Measurements from ENCODE around the gene GPR158.
"Not testable (repeated sequence)": the region's sequence is repeated elsewhere in the genome, so short reads cannot be mapped to it uniquely, and the experiment has no call there.

GPR158 gene

DNA sequence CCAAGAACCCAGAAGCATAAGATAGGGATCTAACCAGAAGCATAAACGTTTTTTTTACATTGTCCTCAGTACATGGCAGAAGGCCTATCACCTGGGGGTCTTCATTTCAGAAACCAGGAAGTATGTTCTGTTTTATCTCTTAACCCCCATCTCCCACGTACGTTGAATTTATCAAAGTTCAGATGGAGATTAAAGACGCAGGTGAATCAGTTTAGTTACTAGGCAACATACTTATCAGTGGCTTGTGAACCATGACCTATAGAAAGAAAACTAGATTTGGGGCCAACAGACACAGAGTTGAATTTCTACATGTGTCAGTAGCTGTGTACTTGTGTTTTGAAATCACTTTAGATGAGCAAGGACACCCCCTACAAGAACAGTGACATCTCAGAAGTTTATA lies 122.7 kb downstream of the GPR158 start:
- TF ChIP-seq, protein P1, sequence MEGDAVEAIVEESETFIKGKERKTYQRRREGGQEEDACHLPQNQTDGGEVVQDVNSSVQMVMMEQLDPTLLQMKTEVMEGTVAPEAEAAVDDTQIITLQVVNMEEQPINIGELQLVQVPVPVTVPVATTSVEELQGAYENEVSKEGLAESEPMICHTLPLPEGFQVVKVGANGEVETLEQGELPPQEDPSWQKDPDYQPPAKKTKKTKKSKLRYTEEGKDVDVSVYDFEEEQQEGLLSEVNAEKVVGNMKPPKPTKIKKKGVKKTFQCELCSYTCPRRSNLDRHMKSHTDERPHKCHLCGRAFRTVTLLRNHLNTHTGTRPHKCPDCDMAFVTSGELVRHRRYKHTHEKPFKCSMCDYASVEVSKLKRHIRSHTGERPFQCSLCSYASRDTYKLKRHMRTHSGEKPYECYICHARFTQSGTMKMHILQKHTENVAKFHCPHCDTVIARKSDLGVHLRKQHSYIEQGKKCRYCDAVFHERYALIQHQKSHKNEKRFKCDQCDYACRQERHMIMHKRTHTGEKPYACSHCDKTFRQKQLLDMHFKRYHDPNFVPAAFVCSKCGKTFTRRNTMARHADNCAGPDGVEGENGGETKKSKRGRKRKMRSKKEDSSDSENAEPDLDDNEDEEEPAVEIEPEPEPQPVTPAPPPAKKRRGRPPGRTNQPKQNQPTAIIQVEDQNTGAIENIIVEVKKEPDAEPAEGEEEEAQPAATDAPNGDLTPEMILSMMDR (IDR thresholded peaks at IDR 0.05; ENCODE audit: low read depth, low read length), result no peak
- no peaks in the 10 kb centered on the region for H3K9me3 ChIP-seq
- no peaks in the 10 kb centered on the region for H3K36me3 ChIP-seq
- DNase-seq, result no peak
- H3K27me3 ChIP-seq, result no peaks in the 10 kb centered on the region
- H3K4me1 ChIP-seq, result no peaks in the 10 kb centered on the region; the same call in 1 of the 2 replicates
- no peak overlapping the region for H3K4me3 ChIP-seq (ENCODE audit: low read depth, low read length)

DNA sequence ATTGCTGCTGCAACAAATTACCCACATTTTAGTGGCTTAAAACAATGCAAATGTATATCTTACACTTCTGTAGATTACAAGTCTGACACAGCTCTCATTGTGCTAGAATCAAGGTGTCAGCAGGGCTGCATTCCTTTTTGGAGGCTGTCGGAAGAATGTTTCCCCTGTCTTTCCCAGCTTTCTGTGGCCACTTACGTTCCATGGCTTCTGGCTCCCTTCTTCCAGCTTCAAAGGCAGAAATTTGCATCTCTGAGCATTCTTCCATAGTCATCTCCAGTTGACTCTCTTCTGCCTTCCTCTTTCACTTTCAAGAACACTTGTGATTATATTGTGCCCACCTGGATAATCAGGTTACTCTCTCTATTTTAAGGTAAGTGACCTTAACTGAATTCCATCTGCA lies 125.3 kb downstream of the GPR158 start:
- TF ChIP-seq, protein P1 (IDR thresholded peaks at IDR 0.05; ENCODE audit: low read depth, low read length), result no peak
- no peaks in the 10 kb centered on the region for H3K36me3 ChIP-seq
- no peaks in the 10 kb centered on the region for H3K9me3 ChIP-seq
- H3K4me3 ChIP-seq (ENCODE audit: low read depth, low read length), result no peak overlapping the region
- no peak for DNase-seq
- no peaks in the 10 kb centered on the region; the same call in 1 of the 2 replicates for H3K4me1 ChIP-seq
- no peaks in the 10 kb centered on the region for H3K27me3 ChIP-seq

DNA sequence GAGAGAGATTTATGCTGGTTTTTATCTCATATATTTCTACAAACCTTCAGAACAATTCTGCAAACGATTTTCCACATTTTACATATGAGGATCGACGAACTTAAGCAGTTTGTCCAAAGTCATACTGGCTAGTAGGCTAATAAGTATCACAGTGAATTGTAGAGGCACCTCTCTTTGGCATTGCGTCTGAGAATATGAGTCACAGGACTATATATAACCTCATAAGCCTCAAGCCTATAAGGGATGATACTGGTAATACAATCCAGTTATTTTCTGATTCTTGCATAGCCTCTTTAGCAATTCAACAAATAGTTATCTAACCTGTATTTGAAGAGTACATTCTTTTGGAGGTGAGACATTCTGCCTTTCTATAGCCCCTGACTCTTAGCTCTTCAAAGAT lies 129.8 kb downstream of the GPR158 start:
- Histone ChIP-seq H3K36me3 (no peaks in the 10 kb centered on the region), H3K4me3 (ENCODE audit: low read depth, low read length) (no peak overlapping the region), H3K9me3 (no peaks in the 10 kb centered on the region), H3K4me1 (no peaks in the 10 kb centered on the region), H3K27me3 (no peaks in the 10 kb centered on the region)
- DNase-seq, result no peak
- TF ChIP-seq, protein P1 (IDR thresholded peaks at IDR 0.05; ENCODE audit: low read depth, low read length), result no peak

DNA sequence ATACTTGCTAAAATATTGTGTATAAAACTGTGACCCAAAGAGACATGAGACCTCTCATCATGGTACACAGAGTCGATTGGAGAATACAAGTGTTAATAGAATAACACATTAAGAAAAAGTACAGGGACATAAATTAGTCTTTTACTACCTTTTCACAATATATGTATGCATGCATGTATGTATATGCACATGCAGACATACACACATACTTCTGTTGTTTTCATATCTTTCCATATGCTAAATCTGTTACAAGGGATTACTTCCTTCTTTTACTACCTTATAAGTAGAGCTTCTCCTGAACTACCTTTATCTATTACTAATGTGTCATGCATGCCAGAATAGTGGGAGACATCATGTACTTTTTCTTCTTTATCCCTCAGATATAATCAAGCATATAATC lies 131.6 kb downstream of the GPR158 start:
- Histone ChIP-seq H3K4me1 (no peaks in the 10 kb centered on the region), H3K9me3 (no peaks in the 10 kb centered on the region), H3K36me3 (no peaks in the 10 kb centered on the region), H3K4me3 (ENCODE audit: low read depth, low read length) (no peak overlapping the region), H3K27me3 (no peaks in the 10 kb centered on the region)
- no peak for DNase-seq
- TF ChIP-seq, protein P1 (IDR thresholded peaks at IDR 0.05; ENCODE audit: low read depth, low read length), result no peak

DNA sequence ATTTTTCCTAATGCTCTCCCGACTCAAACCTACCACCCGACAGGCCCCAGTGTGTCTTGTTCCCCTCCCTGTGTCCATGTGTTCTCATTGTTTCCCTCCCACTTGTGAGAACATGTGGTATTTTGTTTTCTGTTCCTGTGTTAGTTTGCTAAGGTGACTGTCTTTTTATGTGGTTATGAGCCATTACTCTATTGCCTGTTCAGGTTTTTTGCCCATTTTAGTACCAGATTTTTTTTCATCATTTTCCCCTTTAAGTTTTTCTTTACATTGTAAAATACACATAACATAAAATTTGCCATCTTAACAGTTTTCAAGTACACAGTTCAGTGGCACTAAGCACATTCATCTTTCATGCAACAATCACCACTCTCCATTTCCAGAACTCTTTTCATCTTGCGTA lies 133.5 kb downstream of the GPR158 start:
- H3K36me3 ChIP-seq, result no peaks in the 10 kb centered on the region
- H3K9me3 ChIP-seq, result no peaks in the 10 kb centered on the region
- no peaks in the 10 kb centered on the region for H3K4me1 ChIP-seq
- TF ChIP-seq, protein P1 (IDR thresholded peaks at IDR 0.05; ENCODE audit: low read depth, low read length), result no peak
- H3K27me3 ChIP-seq, result no peaks in the 10 kb centered on the region
- DNase-seq, result no peak
- no peak overlapping the region for H3K4me3 ChIP-seq (ENCODE audit: low read depth, low read length)

DNA sequence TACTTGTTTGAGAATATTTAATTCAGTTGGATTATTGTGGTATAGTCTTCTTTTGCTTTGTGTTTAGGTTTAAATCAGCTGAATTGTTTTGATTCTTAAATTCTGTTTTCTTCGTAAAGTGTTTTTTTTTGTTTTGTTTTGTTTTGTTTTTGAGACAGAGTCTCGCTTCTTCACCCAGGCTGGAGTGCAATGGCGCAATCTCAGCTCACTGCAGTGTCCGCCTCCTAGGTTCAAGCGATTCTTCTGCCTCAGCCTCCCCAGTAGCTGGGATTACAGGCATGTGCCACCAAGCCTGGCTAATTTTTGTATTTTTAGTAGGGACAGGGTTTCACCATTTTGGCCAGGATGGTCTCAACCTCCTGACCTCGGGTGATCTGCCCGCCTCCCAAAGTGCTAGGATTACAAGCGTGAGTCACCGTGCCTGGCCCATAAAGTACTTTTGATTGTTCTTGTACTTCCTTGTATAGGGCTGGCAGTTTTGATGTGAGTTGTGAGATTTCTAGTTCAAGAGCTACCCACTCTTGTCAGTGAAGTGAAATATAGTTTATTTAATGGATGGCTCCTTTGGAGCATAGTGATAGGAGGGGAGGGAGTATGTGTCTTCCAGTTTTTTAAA lies 142.9 kb downstream of the GPR158 start:
- not testable (repeated sequence) for H3K27me3 ChIP-seq; H3K9me3 ChIP-seq; H3K36me3 ChIP-seq; H3K4me1 ChIP-seq; H3K4me3 ChIP-seq (ENCODE audit: low read depth, low read length); DNase-seq

All from BE2C (cell line).